Osteocyte (in vitro differentiated cells): ENCODE results near the gene MRPS10. TPM values are rescaled to one million over a fixed set of nuclear protein-coding genes. Genes with fewer than 3 reads are reported as not detected.
"Not testable (repeated sequence)": the region's sequence is repeated elsewhere in the genome, so short reads cannot be mapped to it uniquely, and the experiment has no call there.

Experiments used
- DNase-seq: peaks from one replicate; pipeline ENCODE4 v3.0.0; 2021; ENCODE audit warnings: mixed read lengths; ENCODE audit not compliant: unreplicated experiment; ENCODE audit errors: extremely low spot score
- H3K27ac Mint-ChIP-seq: one replicate; pipeline ENCODE4 v1.8.0; 2021; ENCODE audit warnings: mild to moderate bottlenecking, mixed read lengths; ENCODE audit not compliant: unreplicated experiment
- H3K27me3 Mint-ChIP-seq: one replicate; pipeline ENCODE4 v1.8.0; 2021; ENCODE audit warnings: mixed read lengths; ENCODE audit not compliant: unreplicated experiment
- H3K36me3 Mint-ChIP-seq: one replicate; pipeline ENCODE4 v1.8.0; 2021; ENCODE audit warnings: mixed read lengths; ENCODE audit not compliant: unreplicated experiment
- H3K4me1 Mint-ChIP-seq: one replicate; pipeline ENCODE4 v1.8.0; 2021; ENCODE audit warnings: mixed read lengths; ENCODE audit not compliant: unreplicated experiment
- H3K4me3 Mint-ChIP-seq: one replicate; pipeline ENCODE4 v1.8.0; 2021; ENCODE audit warnings: mild to moderate bottlenecking, moderate library complexity, mixed read lengths; ENCODE audit not compliant: unreplicated experiment
- H3K9me3 Mint-ChIP-seq: one replicate; pipeline ENCODE4 v1.8.0; 2021; ENCODE audit warnings: mixed read lengths; ENCODE audit not compliant: unreplicated experiment
- CTCF ChIP-seq: fragments of 200-600 bp; sonication (generic); IDR thresholded peaks from 2 replicates; pipeline ENCODE4 v1.5.0; 2021; ENCODE audit warnings: antibody characterized with exemption, mild to moderate bottlenecking, moderate library complexity
- total RNA-seq: library from RNA; stranded (reverse); gene quantifications from 2 replicates; pipeline ENCODE4 v1.2.1, GENCODE V29; 2021

Gene MRPS10
- total RNA-seq, 1 donor from 2014 or later: 30.6 TPM

DNA sequence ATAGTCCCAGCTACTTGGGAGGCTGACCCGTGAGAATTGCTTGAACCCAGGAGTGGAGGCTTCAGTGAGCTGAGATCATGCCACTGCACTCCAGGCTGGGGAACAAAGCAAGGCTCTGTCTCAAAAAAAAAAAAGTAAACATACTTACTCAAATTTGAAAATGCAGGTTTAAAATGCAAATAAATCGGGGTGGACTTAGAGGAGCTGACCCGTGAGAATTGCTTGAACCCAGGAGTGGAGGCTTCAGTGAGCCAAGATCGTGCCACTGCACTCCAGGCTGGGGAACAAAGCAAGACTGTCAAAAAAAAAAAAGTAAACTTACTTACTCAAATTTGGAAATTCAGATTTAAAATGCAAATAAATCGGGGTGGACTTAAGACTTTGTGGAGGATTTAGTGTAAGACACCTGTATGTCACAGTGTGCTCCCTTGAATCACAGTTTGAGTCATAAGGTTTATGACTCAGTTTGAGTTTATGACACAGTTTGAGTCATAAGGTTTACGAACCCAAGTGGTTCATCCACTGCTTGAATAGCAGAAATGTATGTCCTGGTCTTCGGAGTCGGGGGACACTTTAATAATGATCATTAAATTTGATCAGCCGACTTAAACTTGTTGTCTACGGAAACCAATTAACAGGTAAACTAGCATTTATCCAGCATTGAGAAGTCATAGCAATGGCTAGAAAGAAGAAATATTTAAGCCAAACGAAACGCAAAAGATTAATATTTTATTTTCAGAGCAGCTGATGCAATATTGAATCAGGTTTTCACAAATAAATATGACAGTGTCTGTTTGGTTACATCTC lies 6.8 kb upstream of the MRPS10 start:
- Mint-ChIP-seq H3K4me3 (no peak overlapping the region), H3K36me3 (peaks cover 10% of the 10 kb centered on the region), H3K27me3 (no peaks in the 10 kb centered on the region), H3K9me3 (no peaks in the 10 kb centered on the region), H3K4me1 (peaks cover 17% of the 10 kb centered on the region), H3K27ac (no peak overlapping the region)
- no peak for DNase-seq
- TF ChIP-seq CTCF: no peak

DNA sequence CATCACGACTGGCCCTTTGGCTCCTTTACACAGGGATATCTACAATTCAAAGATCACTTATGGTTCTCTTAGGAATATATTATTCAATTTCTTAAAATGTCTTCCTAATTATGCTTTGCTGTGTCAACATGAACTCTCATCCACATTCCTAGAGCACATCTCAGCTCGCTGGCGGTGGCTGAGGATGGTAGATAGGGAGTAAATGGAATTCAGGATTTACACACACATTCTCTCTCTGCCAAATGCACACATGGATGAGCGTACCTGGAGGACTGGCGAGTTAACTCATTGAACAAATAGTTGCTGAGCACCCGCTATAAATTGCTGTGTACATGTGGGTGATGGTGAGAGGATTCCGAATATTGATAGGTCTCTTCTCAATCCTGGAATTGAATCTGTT lies 4.8 kb upstream of the MRPS10 start:
- TF ChIP-seq CTCF: no peak
- Mint-ChIP-seq H3K27ac (no peak overlapping the region), H3K36me3 (peaks cover 5% of the 10 kb centered on the region), H3K4me3 (no peak overlapping the region), H3K9me3 (no peaks in the 10 kb centered on the region), H3K4me1 (peaks cover 20% of the 10 kb centered on the region), H3K27me3 (no peaks in the 10 kb centered on the region)
- DNase-seq: no peak

DNA sequence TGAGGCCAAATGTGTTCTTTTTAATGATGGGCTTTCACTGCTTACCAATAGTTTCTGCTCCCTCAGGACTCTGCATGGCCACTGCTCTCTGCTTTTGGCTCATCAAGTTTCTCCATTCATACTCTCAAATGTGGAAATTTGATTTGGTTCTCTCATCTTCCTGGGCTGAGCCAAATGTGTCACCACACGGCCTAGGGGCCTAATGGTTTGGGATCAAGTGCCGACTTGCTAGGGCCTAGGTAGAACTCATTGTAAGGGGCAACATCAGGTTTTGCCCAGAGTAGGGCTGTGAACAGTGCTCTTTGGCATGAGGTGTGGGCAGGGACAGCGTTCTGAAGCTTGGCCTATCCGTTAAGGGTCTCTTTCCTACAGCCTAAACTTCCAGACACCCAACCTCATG lies 3.9 kb upstream of the MRPS10 start:
- Mint-ChIP-seq H3K27ac (no peak overlapping the region), H3K36me3 (peaks cover 5% of the 10 kb centered on the region), H3K27me3 (no peaks in the 10 kb centered on the region), H3K4me3 (no peak overlapping the region), H3K9me3 (no peaks in the 10 kb centered on the region), H3K4me1 (peaks cover 15% of the 10 kb centered on the region)
- no peak for TF ChIP-seq CTCF
- no peak for DNase-seq

- peaks cover 16% of the 10 kb centered on the region for H3K4me1 Mint-ChIP-seq
- no peak for DNase-seq
- no peak for TF ChIP-seq CTCF
- no peaks in the 10 kb centered on the region for H3K9me3 Mint-ChIP-seq
- peaks cover 5% of the 10 kb centered on the region for H3K36me3 Mint-ChIP-seq
- H3K27me3 Mint-ChIP-seq: no peaks in the 10 kb centered on the region
- H3K4me3 Mint-ChIP-seq: no peak overlapping the region
- H3K27ac Mint-ChIP-seq: no peak overlapping the region
Observed at GRCh38 chr6:42220807-42221206, 3.1 kb upstream of the MRPS10 start.

GRCh38 chr6:42217157-42217518 lies 523 bp downstream of the MRPS10 start:
- H3K4me3 Mint-ChIP-seq: peak overlapping the region; percentile 98
- no peak for DNase-seq
- H3K27ac Mint-ChIP-seq: peak overlapping the region; percentile 97
- no peak for TF ChIP-seq CTCF
- no peaks in the 10 kb centered on the region for H3K27me3 Mint-ChIP-seq
- peaks cover 8% of the 10 kb centered on the region for H3K36me3 Mint-ChIP-seq
- H3K4me1 Mint-ChIP-seq: peaks cover 19% of the 10 kb centered on the region
- H3K9me3 Mint-ChIP-seq: no peaks in the 10 kb centered on the region

DNA sequence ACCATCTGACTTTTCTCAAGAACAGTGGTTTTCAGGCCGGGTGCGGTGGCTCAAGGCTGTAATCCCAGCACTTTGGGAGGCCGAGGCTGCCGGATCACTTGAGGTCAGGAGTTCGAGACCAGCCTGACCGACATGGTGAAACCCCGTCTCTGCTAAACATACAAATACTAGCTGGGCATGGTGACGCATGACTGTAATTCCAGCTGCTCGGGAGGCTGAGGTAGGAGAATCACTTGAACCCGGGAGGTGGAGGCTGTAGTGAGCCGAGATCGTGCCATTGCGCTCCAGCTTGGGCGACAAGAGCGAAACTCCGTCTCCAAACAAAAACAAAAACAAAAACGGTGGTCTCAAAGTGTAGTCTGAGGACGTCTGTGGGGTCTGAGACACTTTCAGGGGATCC lies 1.2 kb downstream of the MRPS10 start:
- Mint-ChIP-seq H3K4me1 (peaks cover 19% of the 10 kb centered on the region), H3K36me3 (peaks cover 11% of the 10 kb centered on the region), H3K27ac (peak overlapping the region; percentile 4), H3K4me3 (peak overlapping the region; percentile 63)
- DNase-seq, H3K9me3 Mint-ChIP-seq, H3K27me3 Mint-ChIP-seq: not testable (repeated sequence)
